Activated T-cell treated with anti-CD3 and anti-CD28 coated beads for 24 hours (primary cell): ENCODE data around the gene SLC9A1.
"Not testable (repeated sequence)": the region's sequence is repeated elsewhere in the genome, so short reads cannot be mapped to it uniquely, and the experiment has no call there.

ENCODE experiments used
- DNase-seq: peaks from one replicate; pipeline ENCODE4 v3.0.0-alpha.2; 2020; ENCODE audit warnings: low read depth

Gene SLC9A1

DNA sequence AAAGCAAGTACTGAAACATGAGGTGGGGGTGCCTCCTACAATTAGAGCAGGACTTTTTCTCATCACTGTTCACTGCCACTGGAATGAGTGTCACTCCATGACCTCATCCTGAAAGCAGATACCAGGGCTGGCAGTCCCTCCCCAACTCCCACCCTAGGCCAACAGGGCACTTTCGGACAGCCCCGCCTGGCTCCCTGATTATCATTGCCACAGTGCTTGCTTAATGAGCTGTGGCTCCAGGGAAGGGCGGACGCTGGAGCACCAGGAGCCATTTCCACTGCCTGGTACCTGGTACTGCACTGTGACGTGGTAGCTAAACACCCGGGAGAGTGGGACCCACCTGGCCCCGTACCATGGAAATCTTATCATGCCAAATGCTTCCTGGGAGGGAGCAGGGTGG lies 22.3 kb downstream of the SLC9A1 start:
- no peak for DNase-seq

DNA sequence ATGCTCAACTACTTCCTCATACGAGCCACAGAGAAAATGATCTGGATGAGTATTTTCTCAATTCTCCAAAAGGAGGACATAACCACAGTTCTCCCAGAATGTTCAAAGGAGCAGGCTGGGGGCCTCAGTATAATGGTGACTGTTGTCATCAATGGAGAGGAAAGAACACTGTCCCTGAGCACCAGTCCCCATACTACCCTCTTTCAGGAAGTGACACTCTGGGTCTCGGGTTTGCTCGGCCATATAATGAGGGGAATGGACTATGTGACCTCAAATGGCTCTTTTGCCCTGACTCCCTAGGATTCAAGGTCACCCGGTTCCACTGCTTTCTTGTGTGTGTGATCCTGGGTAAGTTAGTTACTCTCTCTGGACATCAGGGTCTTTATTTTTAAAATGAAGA lies 22.8 kb downstream of the SLC9A1 start:
- no peak for DNase-seq

DNA sequence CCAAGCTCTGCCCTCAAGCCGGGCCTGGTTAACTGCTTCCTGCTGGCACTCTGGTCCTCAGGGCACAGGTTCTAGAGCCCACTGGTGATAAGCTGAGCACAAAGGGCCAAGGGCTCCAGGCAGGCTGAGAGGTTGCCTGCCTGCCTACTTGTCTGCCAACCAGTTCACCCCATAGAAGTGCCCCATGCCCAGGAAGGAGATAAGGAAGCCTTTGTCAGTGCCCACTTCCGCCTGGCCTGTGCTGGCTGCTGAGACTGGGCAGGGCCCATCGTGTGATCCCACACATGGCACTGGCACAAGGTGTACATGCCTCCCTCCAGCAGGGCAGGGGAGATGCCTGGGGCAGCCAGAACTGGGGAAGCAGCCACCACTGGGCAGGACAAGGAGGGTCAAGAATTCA lies 24.1 kb downstream of the SLC9A1 start:
- DNase-seq, result no peak

DNA sequence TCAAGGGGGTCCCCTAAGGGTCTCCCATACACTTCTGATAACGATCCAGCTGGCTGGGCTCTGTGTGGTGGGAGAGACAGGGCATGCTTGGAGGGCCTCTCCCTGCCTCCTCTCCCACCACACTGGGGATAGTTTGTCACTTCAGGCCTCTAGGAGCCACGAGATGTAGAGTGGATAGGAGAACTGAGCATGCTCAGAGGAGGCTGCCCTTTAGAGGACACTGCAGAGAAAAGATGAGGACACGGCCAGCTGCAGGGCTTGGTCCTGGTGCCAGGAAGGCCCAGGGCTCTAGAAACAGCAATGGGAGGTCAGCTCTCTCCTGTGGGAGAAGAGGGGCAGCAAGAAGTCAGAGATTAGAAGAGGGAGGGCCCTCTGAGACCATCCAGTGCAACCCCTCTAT lies 25.7 kb downstream of the SLC9A1 start:
- DNase-seq, result no peak

DNA sequence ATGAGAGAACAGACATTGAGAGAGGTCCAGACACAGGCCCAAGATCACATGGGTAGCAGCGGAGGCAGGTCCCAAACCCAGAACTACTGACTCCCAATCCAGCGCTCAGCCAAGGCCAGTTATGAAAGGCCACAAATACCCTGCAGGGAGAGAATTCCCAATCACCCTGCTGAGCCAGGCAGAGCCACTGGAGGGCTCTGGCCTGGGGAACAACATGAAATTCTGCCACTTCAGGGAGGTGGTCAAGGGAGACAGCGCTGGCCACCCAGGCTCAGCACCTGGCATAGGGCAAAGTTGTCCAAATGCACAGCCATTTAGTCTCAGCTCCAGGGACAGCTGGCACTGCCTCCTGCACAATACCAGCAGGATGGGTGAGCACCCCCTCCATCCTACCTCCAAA lies 27.5 kb downstream of the SLC9A1 start:
- no peak for DNase-seq

DNA sequence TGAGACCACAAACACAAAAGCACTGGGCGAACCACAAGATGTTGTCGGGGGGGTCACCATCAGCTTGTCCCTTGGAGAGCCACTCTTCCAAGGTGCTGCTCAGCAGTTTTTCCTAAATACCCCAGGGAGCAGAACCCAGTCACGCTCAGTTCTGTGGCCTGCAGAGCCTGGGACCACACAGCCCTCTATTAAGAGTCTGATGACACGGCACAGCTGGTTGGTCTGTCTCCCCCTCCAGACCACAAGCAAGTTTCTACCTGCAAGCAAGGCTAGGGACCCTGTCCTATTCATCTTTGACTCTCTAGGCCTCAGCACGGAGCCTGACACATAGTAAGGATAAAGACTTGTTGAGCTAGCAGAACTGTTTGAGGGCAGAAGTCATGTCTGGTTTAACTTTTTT lies 28.5 kb downstream of the SLC9A1 start:
- no peak for DNase-seq

DNA sequence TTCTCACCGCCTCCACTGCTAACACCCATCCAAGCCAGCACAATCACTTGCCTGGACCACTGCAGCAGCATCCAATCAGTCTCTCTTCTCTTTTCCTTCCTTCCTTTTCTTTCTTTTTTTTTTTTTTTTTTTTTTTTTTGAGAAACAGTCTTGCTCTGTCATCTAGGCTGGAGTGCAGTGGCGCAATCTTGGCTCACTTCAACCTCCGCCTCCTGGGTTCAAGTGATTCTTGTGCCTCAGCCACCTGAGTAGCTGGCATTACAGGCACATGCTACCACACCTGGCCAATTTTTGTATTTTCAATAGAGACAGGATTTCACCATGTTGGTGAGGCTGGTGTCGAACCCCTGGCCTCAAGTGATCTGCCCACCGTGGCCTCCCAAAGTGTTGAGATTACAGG lies 29.8 kb downstream of the SLC9A1 start:
- DNase-seq, result not testable (repeated sequence)

DNA sequence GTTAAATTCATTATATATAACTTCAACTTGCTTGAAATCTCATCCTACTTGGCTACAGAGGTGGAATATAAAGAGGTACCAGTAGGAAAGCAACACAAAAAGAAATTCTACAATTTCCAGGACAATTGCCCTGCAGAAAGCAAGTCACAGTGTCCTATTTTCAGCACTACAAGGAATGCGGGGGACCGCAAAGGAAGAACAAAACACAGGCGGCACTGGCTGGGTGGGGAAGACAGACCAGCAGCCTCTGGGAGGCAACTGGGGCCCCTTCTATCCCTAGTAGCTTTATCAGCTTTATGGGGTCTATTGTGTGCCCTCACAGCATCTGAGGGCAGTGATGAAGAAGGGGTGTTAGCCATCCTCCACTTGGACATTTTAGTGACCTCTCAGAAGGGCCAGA lies 30.5 kb downstream of the SLC9A1 start:
- no peak for DNase-seq

DNA sequence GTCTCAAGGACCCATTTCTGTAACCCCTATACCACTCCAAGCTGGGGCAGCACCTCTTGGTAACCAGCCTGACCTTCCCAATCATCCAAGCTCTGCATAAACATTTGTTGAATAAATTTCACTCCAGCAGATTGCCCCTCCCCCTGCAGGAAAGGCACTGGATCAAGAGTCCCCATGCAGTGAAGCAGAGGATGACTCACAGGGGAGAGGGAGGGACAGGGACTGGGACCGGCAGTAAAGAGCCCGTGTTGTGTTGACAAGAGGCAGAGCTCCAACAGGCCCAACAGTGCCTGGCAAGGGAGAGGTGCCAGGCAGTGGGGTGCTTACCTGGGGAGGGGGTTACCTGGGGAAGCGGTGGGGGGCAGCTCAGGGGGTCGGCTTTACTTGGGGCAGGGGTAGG lies 32.3 kb downstream of the SLC9A1 start:
- no peak for DNase-seq

DNA sequence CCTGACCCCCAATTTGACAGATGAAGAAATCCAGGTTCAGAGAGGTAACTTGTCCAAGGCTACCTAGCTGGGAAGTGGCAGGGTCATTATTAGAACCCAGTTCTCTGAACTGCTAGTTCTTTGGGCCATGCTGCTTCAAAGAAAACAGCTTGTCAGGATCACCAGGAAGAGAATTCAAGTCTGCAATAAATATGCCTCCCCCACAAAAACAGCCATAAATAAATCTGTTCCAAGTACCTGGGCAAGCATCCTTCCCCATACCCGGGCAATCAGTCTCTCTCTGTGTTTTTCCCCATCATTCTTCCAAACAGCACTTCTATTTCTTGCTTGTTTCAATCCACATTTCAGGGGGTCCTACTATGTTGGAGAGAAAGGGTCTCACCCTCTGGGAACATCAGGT lies 34.1 kb downstream of the SLC9A1 start:
- no peak for DNase-seq

DNA sequence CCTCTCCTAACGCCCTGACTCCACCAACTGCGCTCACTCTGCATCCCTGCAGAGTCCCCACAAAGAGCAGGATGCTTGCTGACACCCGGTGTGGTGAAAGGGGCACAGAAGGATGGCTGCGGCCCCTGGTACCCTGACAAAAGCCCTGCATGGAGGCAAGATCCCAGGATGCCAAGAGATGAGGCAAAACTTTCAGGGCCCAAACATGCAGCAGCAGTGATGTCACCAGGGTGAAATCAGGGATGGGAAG lies 36.6 kb downstream of the SLC9A1 start:
- DNase-seq, result no peak

DNA sequence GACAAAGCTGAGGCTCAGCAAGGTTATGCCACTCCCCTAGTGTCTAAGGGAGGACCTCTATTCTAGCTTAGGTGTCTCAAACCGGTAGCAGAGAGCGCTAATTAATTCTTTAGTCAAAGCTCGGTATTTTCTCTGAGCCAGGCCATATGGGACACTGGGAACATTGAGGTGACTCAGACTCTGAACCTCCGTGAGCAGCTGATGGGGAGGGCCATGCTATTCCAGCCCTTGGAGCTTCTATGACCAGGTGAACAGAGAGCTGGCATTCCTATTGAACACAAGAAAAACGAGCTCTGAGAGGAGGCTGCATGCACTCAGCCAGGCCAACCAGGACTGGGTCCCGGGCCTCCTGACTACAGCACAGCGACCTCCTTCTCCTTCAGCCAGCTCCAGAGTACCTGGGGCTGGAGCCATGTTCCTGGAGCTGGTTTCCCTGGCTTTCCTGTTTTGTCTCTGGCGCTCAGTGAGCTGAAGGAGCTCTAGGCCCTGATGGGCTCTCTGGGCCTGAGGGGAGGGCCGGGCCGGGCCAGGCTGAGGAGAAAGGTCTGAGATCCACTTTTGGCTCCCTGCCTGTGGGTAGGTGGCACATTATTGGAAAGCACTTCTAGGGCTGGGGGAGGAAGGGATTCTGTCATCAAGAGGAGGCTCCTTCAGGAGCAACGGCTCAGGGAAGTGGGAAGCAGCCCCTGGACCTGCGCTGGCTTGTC lies 37.0 kb downstream of the SLC9A1 start:
- no peak for DNase-seq

DNA sequence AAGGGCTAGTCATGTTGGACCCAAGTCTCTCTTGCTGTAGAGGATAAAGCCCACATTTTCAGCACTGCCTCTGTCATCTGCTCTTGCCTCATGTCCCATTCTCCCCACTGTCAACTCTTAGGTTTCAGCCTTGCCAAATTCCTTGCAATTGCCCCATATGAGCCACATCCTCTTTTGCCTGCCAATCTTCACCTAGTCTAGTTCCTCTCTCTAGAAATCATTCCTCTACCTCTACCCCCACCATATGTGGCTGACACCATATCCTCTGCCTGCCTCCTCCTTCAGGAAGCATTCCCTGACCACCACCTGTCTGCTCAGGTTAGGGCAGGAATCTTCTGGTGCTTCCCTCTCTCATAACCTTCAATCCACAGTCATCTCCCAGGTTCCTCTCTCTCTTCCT lies 38.2 kb downstream of the SLC9A1 start:
- DNase-seq, result no peak

DNA sequence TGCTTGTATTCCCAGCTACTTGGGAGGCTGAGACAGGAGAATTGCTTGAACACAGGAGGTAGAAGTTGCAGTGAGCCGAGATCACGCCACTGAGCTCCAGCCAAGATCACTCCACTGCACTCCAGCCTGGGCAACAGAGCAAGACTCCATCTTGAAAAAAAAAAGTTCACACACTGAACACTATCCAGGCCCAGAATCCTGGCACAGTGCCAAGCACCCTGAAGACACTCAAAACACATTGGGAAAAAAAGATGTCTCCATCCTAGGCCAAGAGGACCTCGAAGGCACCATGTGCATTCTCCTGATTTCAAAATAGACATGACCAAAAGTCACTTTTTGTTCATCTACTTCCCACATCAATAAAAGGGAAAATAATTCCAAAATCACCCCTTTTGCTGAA lies 38.7 kb downstream of the SLC9A1 start:
- DNase-seq, result no peak

DNA sequence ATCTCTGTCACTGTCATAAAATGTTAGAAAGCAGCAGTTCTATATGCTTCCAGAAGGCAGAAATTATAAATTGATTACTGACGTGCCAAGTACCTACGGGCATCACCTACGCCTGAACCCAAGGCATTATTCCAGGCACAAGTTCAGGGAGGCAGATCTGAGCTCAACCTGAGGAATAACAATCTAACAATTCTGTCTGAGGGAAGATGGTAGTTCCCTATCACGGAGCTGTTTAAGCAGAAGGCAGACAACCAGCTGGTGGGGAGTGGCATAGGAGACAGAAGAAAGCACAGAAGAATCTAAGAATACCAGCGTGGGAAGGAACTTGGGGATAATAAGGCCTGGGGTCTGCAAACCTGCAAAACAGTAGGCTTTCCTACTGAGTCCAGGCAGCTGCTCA lies 40.4 kb downstream of the SLC9A1 start:
- no peak for DNase-seq

DNA sequence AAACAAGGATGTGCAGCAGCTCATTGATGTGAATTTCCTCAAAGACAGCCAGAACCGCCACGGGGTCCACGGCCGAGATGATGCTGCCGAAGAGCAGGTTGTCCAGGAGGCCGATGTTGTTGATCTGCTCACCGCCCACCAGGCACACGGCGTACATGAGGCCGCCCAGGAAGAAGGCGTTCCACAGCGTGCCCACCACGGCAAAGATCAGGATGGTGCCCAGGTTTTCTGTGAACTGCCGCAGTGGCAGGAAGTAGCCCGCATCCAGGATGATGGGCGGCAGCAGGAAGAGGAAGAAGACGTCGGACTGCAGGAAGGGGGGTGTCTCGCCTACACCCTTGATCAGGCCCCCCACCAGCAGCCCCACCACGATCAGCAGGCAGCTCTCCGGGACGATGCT lies 41.1 kb downstream of the SLC9A1 start:
- no peak for DNase-seq

DNA sequence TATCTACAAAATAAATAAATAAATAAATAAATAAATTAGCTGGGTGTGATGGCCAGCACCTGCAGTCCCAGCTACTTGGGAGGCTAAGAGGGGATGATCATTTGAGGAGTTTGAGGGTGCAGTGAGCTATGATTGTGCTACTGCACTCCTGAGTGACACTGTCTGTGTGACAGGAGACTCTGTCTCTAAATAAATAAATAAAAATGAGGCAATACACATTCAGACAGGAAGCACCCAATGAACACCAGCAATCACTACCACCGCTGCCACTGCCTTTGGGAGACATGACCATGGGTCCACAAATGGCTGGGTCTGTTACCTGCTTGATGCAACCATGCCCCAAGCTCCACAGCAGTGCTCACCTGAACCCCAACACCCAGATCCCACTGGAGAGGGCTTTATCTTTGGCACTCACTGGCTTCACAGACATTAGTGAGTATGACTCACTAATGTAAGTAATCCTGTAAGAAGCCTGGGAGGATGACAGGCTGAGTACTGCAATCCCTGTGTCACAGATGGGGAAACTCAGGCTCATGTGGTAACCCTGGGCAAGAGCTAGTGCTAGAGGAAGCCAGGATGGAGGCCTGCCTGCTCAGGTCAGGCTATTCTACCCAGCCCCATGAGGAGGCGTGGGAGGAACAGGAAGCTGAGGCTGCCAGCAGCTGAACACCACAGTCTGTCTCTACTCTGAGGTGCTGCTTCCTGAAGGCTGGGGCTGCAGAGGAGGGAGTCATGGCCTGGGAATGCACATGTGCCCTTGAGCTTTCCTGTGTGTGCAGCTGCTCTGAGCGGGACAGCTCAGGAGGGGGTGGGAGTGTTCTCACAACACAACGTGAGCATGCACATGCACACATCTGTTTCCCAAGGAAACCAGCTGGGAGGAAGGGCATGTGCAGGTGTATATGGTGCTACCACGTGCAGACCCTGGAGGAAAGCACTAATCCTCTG lies 43.0 kb downstream of the SLC9A1 start:
- peak; percentile 54 for DNase-seq

DNA sequence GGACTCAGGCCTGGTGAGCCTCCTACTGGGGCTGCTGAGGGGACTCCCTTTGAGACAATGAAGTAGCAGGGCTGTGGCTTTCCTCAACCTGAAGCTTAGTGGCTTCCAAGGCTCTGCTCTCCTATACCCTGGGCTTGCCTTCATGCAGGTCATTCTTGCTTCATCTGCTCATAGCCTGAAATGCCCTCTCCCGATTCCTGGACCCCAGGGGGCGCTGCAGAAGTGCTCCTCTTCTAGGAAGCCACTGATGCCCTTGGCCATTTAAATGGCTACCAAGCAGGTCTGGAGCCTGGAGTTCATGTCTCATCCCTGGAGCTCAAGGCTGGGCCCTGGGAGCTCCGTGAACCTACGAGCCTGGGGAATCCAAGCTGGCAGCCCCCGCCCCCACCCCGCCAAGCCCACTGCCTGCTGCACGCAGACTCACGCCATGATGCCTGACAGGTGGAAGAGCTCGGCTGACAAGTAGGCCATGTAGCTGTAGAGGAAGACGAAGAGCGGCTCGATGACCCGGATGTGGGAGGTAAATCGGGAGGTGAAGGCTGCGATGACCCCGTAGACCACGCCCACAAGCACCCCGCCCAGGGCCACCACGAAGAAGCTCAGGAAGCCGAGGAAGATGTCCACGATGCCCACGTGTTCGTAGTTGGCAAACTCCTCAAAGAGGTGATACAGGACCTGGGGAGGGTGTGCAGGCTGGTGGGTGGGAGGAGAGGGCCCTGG lies 45.7 kb downstream of the SLC9A1 start:
- DNase-seq, result no peak

DNA sequence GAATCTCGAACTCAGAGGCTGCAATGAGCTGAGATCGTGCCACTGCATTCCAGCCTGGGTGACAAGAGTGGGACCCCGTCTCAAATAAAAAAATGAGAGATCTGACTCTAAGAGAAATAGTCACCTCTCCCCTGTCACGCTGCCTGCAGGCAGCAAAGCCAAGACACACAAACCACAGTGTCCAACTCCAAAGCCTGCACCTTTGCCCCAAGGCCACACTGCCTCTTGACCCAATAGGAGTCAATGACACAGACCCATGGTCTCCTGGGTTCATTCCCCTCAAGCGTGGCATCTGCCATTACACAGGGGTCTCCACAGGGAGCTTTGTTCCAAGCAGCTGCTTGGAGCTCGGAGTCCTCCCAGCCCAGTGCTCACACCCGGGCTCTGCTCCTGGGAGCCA lies 46.3 kb downstream of the SLC9A1 start:
- DNase-seq, result no peak

DNA sequence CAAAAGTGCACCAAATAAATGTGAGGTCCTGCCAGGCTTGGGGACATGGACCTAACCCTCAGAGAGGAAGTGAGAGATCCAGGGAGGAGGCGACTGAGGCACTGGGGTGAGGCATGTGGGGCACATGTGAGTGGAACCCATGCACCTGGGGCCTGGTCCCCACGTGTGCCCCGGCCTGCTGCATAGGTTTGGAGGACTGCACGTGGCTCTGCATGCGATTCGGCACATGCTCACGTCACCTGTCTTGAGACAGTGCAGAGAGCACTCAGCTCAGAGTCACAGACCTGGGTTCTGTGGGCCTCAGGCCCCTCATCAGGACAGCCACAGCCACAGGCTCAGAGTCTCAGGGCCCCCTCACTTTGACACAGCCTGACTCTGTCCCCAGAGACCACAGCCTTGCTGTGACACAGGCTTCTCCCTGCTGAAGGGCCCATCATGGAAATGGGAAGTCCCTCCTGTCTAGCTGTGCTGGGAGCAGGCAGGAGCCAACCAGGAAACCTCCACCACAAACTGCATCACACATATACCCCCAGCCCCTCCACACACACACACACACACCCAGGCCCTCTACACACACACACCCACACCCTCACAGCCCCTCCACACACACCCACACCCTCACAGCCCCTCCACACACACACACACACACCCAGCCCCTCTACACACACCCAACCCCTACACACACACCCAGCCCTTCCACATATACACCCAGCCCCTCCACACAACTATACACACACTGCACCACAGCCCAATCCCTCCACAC lies 48.2 kb downstream of the SLC9A1 start:
- no peak for DNase-seq

DNA sequence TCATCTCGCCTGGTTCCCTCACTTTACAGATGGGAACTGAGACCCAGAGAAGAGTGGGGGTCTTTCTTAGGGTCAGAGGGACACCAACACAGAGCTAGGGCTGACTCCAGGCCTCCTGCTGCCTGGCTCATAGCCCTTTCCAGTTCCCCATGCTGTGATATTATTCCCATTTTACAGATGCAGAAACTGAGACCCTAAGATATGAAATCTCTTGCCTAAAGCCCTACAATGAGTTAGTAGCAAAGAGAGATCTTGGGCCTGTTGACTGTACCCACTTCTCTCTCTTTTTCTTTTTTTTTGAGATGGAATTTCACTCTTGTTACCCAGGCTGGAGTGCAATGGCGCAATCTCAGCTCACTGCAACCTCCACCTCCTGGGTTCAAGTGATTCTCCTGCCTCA lies 49.9 kb downstream of the SLC9A1 start:
- DNase-seq, result no peak

DNA sequence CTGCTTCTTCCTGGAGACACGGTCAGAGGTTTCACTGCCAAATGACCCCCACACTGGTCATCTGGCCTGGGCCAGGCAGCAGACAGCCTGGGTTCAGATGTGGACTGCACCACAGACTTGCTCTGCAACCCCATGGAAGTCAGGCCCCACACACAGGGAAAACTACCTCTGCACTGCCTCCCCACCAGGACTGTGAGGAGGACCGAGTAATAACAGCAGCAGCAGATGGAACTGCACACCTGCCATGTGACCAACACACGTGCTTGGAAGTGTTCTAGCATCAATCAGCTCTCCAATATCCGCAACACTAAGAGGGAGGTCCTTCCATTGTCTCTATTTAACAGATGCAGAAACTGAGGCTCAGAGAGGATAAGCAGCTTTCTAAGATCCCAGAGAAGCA lies 51.4 kb downstream of the SLC9A1 start:
- DNase-seq, result no peak
